Cerebellar nuclear complex (tissue), 1 donor: ENCODE results near the gene CD226.
"Not testable (repeated sequence)": the region's sequence is repeated elsewhere in the genome, so short reads cannot be mapped to it uniquely, and the experiment has no call there.

Experiments used
- DNase-seq, 2 experiments: peaks; one replicate each; lab custom pipeline; 2025; lab: John Stamatoyannopoulos, UW

The CD226 gene

DNA sequence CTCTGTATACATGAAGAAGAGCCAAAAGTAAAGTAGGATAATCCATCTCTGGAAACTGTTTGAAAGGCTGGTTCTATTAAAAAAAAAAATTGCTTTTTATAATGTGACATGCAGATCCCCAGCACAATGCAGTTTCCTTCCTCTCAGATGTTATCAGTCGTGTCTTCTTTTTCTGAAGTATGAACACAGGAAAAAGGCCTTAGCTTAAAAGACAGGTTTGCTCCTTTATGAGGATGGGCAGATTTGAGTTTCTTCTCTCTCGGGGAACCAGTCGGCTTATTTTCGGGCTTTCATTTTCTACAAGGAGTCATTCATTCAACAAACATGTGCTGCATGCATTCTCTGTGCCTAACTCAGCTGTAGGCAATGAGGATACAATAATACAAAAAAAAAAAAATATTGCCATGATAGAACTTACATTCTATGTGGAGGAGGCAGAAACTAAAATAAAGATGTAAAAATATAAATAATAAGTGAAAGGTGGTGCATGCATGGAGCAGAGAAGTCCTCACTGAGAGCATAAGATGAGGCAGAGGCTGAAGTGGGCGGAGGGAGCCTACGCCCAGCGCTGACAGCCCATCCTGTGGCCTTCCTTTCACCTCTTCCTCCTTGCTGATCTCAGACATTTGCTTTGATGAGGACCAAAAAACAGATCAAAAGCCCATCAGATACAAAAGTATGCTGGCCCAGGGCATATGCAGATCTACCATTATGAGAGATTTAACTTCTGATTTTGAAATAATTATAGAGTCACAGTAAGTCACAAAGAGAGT lies at the start of gene CD226:
TSS of gene CD226 (minus strand) at position 513 of the 773 bp plus-strand sequence. CDS start at position 46, 467 bp downstream.
- no peak for DNase-seq

DNA sequence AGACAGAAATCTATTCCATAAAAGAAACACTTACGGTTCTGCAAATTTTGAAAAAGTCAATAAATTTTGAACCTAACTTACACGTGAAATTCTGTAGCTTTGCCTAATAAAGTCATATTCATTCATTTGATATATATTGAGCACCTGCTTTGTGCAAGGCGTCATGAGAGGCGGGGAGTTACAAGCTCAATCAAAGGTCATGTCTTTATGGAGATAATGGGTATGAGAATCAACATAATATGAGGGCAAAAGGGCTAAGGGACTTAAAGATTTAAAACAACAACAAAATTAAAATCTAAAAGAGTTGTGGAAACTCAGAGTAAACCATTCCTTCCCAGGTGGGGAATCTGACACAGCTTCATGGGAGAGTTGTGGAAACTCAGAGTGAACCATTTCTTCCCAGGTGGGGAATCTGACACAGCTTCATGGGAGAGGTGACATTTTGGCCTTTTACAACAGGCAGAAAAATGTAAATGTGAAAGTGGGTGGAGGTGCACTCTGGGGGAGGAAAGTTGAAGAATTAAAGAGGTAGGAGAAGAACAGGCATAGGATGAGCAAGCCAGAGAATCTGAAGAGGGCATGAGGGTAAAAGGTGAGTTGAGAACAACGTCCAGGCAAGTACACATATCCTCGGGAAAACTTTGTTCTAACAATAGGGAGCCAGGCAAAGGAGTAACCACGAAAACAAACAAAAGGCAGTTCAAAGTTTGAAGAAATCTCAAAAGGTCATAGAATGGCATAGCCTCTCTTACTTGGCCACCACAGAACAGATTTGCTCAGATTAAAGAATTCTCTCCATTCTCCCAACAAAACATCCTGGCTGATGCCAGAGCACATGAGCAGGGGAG lies 49.5 kb upstream of the CD226 start:
- no peak for DNase-seq

DNA sequence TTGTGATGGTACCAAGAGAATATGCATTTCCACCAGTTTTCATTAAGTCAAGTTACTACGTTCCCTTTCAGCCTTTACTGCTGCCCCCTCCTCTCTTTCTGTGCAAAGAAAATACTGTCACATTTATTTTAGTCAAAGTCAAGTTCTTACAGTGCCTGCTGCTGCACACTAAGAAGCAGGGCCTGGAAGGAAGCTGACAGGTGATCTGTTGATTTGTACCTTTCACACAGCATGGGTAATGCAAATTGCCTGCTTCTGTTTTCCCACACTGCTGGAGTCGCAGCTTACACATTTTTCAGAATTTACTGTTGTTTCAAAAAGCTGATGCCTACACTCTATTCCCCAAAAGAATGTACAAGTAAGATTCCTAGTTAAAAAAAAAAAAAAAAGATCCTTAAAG lies 48.7 kb upstream of the CD226 start:
- DNase-seq: no peak

GRCh38 chr18:69995774-69996173 lies 48.1 kb upstream of the CD226 start:
- no peak for DNase-seq

GRCh38 chr18:69992776-69993175 lies 45.1 kb upstream of the CD226 start:
- no peak for DNase-seq

DNA sequence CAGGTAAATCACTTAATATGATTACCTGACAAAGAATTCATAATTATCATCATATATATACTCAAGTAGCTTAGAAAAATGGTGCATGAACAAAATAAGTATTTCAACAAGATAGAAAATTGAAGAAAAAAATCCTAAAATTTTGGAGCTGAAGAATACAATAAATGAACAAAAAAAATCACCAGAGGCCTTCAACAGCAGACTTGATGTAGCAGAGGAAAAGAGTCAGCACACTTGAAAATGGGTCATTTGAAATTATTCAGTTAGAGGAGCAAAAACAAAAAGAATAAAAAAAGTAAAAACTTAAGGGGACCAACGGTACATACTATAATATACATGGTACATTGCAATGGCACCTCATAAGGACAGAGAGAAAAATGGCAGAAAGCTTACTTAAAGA lies 40.2 kb upstream of the CD226 start:
- no peak for DNase-seq

GRCh38 chr18:69985239-69985638 lies 37.6 kb upstream of the CD226 start:
- DNase-seq: no peak

DNA sequence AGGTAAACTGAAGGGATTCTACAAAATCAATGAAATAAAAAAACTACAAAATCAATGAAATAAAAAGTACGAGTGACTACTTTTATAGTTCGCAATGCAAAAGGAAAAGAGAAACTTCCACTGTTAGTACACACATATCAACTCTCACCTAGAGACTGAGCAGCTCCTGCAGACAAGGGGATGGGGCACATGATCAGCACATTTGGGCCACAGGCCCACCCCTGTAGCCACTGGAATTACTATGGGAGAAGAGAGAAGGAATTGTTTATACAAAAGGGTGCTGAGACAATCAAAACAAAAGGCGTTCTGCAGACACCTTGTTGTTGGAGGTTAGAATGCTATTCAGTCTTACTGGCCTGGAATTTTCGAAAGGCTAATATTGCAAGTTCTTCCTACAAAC lies 34.7 kb upstream of the CD226 start:
- no peak for DNase-seq

DNA sequence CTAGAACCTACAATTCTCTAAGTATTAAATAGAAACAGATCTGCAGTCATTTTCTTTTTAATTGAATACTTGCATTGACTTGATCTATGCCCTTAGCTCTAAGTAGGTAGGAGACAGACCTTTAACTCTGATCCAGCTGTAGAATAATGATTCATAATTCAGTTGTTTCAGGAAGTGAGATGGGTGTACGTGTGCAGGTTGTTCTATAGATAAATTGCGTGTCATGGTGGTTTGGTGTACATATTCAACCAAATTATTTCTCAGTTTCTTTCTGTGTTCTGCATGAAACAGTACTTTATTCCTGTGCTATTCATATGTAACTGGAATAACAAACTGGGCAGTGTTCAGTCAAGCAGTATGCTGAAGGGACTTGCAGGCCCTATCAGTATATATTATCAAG lies 34.3 kb upstream of the CD226 start:
- DNase-seq: no peak

- no peak for DNase-seq
Observed at GRCh38 chr18:69980982-69981804, 33.5 kb upstream of the CD226 start.

GRCh38 chr18:69980509-69980908 lies 32.8 kb upstream of the CD226 start:
- DNase-seq: no peak

- no peak for DNase-seq
Observed at GRCh38 chr18:69978732-69979715, 31.4 kb upstream of the CD226 start.

DNA sequence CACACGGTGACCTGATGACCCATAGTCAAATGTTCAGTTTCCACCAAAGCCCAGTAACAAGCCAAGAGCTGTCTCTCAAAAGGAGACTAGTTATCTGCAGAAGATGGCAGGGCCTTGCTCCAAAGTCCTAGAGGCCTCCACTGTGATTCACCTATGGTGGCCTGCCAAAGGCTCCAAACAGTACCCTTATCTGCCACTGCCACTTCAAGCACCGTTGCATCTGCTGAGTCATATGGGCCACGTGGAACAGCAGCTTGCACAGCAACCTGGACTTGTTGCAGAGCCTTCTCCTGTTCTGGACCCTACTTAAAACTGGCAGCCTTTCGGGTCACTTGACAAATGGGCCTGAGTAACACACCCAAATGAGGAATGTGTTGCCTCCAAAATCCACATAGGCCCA lies 27.6 kb upstream of the CD226 start:
- not testable (repeated sequence) for DNase-seq

- no peak for DNase-seq
Observed at GRCh38 chr18:69974365-69974764, 26.7 kb upstream of the CD226 start.

- DNase-seq: no peak
Observed at GRCh38 chr18:69969491-69969890, 21.8 kb upstream of the CD226 start.

GRCh38 chr18:69968039-69968438 lies 20.4 kb upstream of the CD226 start:
- DNase-seq: no peak

GRCh38 chr18:69963196-69963595 lies 15.5 kb upstream of the CD226 start:
- no peak for DNase-seq

DNA sequence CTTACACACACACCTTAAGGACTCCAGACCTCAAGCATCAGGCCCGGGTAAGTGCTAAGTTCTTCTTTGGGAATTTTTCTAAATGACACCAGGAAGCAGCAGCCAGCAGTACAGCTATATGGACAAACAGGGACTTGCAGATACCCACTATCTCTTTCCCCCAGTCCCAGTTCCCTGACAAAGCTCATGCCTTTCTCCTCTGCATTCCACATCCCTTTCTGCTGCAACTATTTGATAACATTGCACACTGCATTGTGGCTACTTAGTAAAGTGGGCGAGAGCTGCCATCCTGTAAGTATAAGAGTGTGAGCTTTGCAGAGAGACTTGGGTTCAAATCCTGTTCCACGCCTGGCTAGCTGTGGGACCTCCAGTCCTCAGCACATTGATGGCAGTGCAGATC lies 14.0 kb upstream of the CD226 start:
- DNase-seq: no peak

DNA sequence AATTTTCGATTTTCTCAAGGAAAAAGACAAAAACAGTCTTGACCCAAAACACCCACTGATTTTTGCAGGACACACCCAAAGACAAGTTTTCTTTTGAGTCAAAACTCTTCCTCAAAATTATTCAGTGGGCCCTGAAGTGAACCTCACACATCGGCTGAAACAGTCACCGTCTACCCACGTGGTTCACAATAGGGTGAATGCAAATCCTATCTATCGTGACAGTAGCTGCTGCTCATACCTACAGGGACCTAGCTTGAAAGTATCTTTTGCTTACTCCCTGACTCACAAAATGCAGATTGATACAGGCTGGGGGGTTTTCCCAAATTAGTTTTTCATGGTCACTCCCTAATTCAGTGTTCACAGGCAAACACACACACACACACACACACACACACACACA lies 10.7 kb upstream of the CD226 start:
- no peak for DNase-seq

DNA sequence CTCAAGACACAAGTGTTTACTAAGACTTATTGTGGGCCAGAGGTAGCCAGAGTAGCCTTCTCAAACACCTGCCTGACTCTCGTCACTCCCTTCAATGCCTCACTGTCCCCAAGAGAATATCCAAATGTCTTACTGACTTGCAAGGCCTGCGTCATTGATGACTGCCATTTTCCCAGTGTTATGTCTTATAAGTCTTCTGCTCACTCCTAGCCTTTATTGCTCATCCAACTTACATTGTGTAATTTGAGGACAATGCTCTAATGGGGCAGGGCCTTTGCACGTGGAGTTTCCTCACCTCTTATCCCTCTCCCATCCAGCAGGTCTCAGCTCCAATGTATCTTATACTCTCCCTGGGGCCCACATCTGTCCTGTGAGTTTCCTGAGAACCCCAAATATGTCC lies 10.1 kb upstream of the CD226 start:
- no peak for DNase-seq
